GM23248 (cell line): ENCODE measurements around the gene CDKAL1. TPM values are rescaled to one million over a fixed set of nuclear protein-coding genes. Genes with fewer than 3 reads are reported as not detected.

Experiments used
- DNase-seq: peaks from one replicate; pipeline ENCODE4 v3.0.0-alpha.2; 2015
- H2AFZ ChIP-seq: fragments of 200-600 bp; sonication (generic); 2 replicates; pipeline ENCODE4 v1.6.1; 2016; ENCODE audit warnings: antibody characterized with exemption
- H3F3A ChIP-seq: fragments of 200-600 bp; sonication (generic); 2 replicates; pipeline ENCODE4 v1.6.1; 2016; ENCODE audit warnings: mild to moderate bottlenecking, antibody characterized with exemption, mixed run types; ENCODE audit not compliant: insufficient read depth
- H3K27ac ChIP-seq: fragments of 200-600 bp; sonication (generic); 2 replicates; pipeline ENCODE4 v1.5.1; 2016; ENCODE audit warnings: mild to moderate bottlenecking
- H3K27me3 ChIP-seq: fragments of 200-600 bp; sonication (generic); replicated peaks from 2 replicates; pipeline ENCODE4 v1.6.1; 2016; ENCODE audit warnings: mild to moderate bottlenecking; ENCODE audit not compliant: insufficient read depth
- H3K36me3 ChIP-seq: fragments of 200-600 bp; sonication (generic); 2 replicates; pipeline ENCODE4 v1.6.1; 2016; ENCODE audit warnings: low read depth, mild to moderate bottlenecking
- H3K4me1 ChIP-seq: fragments of 200-600 bp; sonication (generic); 2 replicates; pipeline ENCODE4 v1.6.1; 2016; ENCODE audit warnings: mild to moderate bottlenecking; ENCODE audit not compliant: insufficient read depth
- H3K4me2 ChIP-seq: fragments of 200-600 bp; sonication (generic); one replicate; pipeline ENCODE4 v1.6.1; 2016; ENCODE audit warnings: mild to moderate bottlenecking; ENCODE audit not compliant: unreplicated experiment
- H3K4me3 ChIP-seq: fragments of 200-600 bp; sonication (generic); 2 replicates; pipeline ENCODE4 v1.5.1; 2016; ENCODE audit warnings: mild to moderate bottlenecking
- H3K79me2 ChIP-seq: fragments of 200-600 bp; sonication (generic); 2 replicates; pipeline ENCODE4 v1.6.1; 2016; ENCODE audit warnings: mild to moderate bottlenecking; ENCODE audit not compliant: insufficient read depth
- H3K9ac ChIP-seq: fragments of 200-600 bp; sonication (generic); 2 replicates; pipeline ENCODE4 v1.6.1; 2016; ENCODE audit warnings: mild to moderate bottlenecking
- H3K9me2 ChIP-seq: fragments of 200-600 bp; sonication (generic); 2 replicates; pipeline ENCODE4 v1.6.1; 2016; ENCODE audit warnings: mixed run types, mild to moderate bottlenecking, moderate library complexity; ENCODE audit not compliant: insufficient read depth
- H3K9me3 ChIP-seq: fragments of 200-600 bp; sonication (generic); one replicate; pipeline ENCODE4 v1.6.1; 2017; ENCODE audit warnings: low read depth
- H4K20me1 ChIP-seq: fragments of 200-600 bp; sonication (generic); 2 replicates; pipeline ENCODE4 v1.6.0; 2016; ENCODE audit not compliant: insufficient read depth
- EZH2 ChIP-seq: fragments of 200-600 bp; sonication (generic); IDR thresholded peaks from 2 replicates; pipeline ENCODE4 v1.6.1; 2018; ENCODE audit warnings: antibody characterized with exemption, mild to moderate bottlenecking; ENCODE audit not compliant: insufficient read depth, poor library complexity, severe bottlenecking
- EZH2phosphoT487 ChIP-seq: fragments of 200-600 bp; sonication (generic); IDR thresholded peaks from 2 replicates; pipeline ENCODE4 v1.6.1; 2018; ENCODE audit warnings: antibody characterized with exemption, moderate library complexity, mild to moderate bottlenecking, low read depth; ENCODE audit not compliant: insufficient read depth
- WGBS, 2 experiments: methylation state at CpG; one replicate each; pipeline ENCODE4 v1.1.6; 2015 to 2017; ENCODE audit warnings: low lambda C conversion rate in 2 of 2, low coverage in 1 of 2; ENCODE audit errors: missing lambda C conversion rate in 2 of 2; 5-methylcytosine and 5-hydroxymethylcytosine counted together
- in situ Hi-C: fragments of 300-500 bp; cut with MboI; formaldehyde crosslinking; loops from 2 replicates; pipeline ENCODE4 v1.15.0; 2020
- polyA plus RNA-seq: library from polyadenylated mRNA; unstranded; fragments of >200 nt; fragmentation: Nextera tagmentation; extraction: Ambion mirVana; gene quantifications from 2 replicates; pipeline ENCODE4 v1.2.1, GENCODE V29; 2016
- total RNA-seq: library from RNA; depleted of rRNA; stranded (reverse); fragments of >200 nt; shearing (Covaris generic); gene quantifications from 2 replicates; pipeline ENCODE4 v1.2.3, GENCODE V29; 2014

Gene CDKAL1
- total and polyA plus RNA-seq, 2 experiments from 2014 or later = 7.5 to 10.8 TPM

DNA sequence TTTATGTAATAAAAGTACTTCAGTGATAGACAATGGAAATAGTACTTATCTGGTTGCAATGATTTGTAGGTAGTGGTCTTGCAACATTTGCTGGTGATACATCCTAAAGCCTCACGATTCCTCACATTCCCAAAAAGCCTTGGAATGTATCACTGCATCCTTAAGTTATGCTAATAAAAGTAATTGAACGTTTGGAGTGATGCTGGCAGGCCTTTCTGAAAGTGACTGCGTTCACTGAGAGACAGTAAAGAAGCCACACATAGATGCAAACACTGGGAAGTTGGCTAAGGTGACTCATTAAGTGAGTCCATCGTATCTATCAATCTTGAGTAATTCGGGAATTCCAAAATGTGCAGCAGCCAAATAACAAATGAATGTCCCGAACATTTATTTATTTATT, 615.2 kb downstream of the CDKAL1 start:
- Histone ChIP-seq H3K27ac (no peak overlapping the region), H3K4me3 (no peak overlapping the region), H3K36me3 (no peaks in the 10 kb centered on the region), H3K9me3 (no peaks in the 10 kb centered on the region), H2AFZ (no peak overlapping the region), H3K4me1 (no peaks in the 10 kb centered on the region), H3K4me2 (no peak overlapping the region), H3K27me3 (no peaks in the 10 kb centered on the region), H3F3A (no peaks in the 10 kb centered on the region), H3K79me2 (no peaks in the 10 kb centered on the region), H3K9ac (no peak overlapping the region), H4K20me1 (no peaks in the 10 kb centered on the region), H3K9me2 (no peaks in the 10 kb centered on the region)
- TF ChIP-seq EZH2phosphoT487 (no peak), EZH2 (no peak)
- WGBS, 2 experiments = 32 to 33% methylated on average over 6 of the region's 6 CpGs
- in situ Hi-C loops = no loop called here
- DNase-seq = peak; percentile 64

DNA sequence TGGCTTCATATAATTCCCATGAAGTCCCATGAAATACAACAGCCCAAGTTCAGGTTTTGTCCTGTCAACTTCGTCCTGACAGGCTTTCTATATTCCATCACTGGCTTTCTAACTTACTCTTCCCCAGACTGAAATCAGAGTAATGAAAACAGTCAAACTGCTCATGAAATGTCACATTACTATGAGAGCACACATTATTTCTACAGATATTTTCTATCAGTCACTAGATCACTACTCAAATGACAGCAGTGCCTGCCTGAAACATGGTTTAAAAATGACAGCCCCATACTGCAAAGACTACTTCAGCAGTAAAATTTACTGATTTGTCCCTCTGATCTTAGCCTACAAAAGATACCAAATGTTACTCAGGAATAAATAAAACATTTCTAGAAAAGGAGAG, 616.4 kb downstream of the CDKAL1 start:
- Histone ChIP-seq H2AFZ (no peak overlapping the region), H3K4me2 (no peak overlapping the region), H4K20me1 (no peaks in the 10 kb centered on the region), H3K4me1 (no peaks in the 10 kb centered on the region), H3K36me3 (no peaks in the 10 kb centered on the region), H3K9me3 (no peaks in the 10 kb centered on the region), H3F3A (no peaks in the 10 kb centered on the region), H3K27ac (no peak overlapping the region), H3K79me2 (no peaks in the 10 kb centered on the region), H3K9ac (no peak overlapping the region), H3K4me3 (no peak overlapping the region), H3K9me2 (no peaks in the 10 kb centered on the region), H3K27me3 (no peaks in the 10 kb centered on the region)
- DNase-seq = no peak
- 100% methylated on average over 1 of the region's 1 CpG for WGBS, 2 experiments
- in situ Hi-C loops = no loop called here
- TF ChIP-seq EZH2 (no peak), EZH2phosphoT487 (no peak)

DNA sequence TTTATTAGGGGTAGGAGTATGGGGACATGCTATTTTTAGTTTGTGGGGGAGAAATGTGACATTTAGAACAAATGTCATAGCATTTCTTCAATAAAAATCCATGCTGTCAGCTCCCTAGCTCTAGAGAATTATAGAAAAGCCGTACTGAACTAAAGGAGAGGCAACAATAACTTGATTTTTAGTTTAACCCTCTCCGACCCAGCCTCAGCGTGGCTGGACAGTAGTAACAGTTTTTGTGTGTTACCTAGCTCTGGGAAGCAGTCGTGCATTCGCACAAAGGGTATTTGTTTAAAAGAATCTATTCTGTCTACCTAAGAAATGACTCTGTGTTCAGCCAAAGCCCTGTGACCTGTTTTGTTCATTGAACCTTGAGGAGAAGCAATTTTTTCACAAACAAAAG, 616.9 kb downstream of the CDKAL1 start:
- Histone ChIP-seq H3K9me3 (no peaks in the 10 kb centered on the region), H3K27ac (no peak overlapping the region), H3K9ac (no peak overlapping the region), H3K4me1 (no peaks in the 10 kb centered on the region), H3F3A (no peaks in the 10 kb centered on the region), H3K79me2 (no peaks in the 10 kb centered on the region), H4K20me1 (no peaks in the 10 kb centered on the region), H3K27me3 (no peaks in the 10 kb centered on the region), H3K4me3 (no peak overlapping the region), H3K4me2 (no peak overlapping the region), H3K9me2 (no peaks in the 10 kb centered on the region), H2AFZ (no peak overlapping the region), H3K36me3 (no peaks in the 10 kb centered on the region)
- DNase-seq = no peak
- 76 to 78% methylated on average over 5 of the region's 5 CpGs for WGBS, 2 experiments
- in situ Hi-C loops = no loop called here
- TF ChIP-seq EZH2 (no peak), EZH2phosphoT487 (no peak)

DNA sequence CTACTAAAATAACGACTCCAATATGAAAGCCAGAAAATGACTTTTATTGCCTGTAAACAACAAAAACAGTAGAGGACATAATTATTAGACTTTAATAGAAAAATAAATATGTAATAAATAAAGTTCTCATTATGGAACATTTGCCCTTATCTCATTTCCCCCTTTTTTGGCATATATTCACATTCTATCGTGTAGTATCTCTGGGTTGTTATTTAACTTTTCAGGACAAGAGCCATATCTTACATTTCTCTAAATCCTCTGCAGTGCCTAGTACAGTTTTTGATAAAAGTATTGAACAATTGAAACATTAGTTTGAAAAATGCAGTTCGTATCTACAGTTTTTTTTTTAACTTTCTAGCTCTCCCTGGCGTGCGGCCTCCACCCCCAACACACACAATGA, 617.3 kb downstream of the CDKAL1 start:
- Histone ChIP-seq H3K79me2 (no peaks in the 10 kb centered on the region), H3K9ac (no peak overlapping the region), H3K9me3 (no peaks in the 10 kb centered on the region), H3K27ac (no peak overlapping the region), H3K36me3 (no peaks in the 10 kb centered on the region), H3K4me1 (no peaks in the 10 kb centered on the region), H2AFZ (no peak overlapping the region), H3K4me2 (no peak overlapping the region), H3K27me3 (no peaks in the 10 kb centered on the region), H3K9me2 (no peaks in the 10 kb centered on the region), H3F3A (no peaks in the 10 kb centered on the region), H3K4me3 (no peak overlapping the region), H4K20me1 (no peaks in the 10 kb centered on the region)
- no peak for TF ChIP-seq EZH2phosphoT487
- TF ChIP-seq EZH2 = no peak
- in situ Hi-C loops = no loop called here
- no peak for DNase-seq
- WGBS, 2 experiments = 91 to 93% methylated on average over 5 of the region's 5 CpGs
